ENCODE data around the gene DOCK6.

Gene DOCK6, protein sequence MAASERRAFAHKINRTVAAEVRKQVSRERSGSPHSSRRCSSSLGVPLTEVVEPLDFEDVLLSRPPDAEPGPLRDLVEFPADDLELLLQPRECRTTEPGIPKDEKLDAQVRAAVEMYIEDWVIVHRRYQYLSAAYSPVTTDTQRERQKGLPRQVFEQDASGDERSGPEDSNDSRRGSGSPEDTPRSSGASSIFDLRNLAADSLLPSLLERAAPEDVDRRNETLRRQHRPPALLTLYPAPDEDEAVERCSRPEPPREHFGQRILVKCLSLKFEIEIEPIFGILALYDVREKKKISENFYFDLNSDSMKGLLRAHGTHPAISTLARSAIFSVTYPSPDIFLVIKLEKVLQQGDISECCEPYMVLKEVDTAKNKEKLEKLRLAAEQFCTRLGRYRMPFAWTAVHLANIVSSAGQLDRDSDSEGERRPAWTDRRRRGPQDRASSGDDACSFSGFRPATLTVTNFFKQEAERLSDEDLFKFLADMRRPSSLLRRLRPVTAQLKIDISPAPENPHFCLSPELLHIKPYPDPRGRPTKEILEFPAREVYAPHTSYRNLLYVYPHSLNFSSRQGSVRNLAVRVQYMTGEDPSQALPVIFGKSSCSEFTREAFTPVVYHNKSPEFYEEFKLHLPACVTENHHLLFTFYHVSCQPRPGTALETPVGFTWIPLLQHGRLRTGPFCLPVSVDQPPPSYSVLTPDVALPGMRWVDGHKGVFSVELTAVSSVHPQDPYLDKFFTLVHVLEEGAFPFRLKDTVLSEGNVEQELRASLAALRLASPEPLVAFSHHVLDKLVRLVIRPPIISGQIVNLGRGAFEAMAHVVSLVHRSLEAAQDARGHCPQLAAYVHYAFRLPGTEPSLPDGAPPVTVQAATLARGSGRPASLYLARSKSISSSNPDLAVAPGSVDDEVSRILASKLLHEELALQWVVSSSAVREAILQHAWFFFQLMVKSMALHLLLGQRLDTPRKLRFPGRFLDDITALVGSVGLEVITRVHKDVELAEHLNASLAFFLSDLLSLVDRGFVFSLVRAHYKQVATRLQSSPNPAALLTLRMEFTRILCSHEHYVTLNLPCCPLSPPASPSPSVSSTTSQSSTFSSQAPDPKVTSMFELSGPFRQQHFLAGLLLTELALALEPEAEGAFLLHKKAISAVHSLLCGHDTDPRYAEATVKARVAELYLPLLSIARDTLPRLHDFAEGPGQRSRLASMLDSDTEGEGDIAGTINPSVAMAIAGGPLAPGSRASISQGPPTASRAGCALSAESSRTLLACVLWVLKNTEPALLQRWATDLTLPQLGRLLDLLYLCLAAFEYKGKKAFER (N-terminal part only)

DNA sequence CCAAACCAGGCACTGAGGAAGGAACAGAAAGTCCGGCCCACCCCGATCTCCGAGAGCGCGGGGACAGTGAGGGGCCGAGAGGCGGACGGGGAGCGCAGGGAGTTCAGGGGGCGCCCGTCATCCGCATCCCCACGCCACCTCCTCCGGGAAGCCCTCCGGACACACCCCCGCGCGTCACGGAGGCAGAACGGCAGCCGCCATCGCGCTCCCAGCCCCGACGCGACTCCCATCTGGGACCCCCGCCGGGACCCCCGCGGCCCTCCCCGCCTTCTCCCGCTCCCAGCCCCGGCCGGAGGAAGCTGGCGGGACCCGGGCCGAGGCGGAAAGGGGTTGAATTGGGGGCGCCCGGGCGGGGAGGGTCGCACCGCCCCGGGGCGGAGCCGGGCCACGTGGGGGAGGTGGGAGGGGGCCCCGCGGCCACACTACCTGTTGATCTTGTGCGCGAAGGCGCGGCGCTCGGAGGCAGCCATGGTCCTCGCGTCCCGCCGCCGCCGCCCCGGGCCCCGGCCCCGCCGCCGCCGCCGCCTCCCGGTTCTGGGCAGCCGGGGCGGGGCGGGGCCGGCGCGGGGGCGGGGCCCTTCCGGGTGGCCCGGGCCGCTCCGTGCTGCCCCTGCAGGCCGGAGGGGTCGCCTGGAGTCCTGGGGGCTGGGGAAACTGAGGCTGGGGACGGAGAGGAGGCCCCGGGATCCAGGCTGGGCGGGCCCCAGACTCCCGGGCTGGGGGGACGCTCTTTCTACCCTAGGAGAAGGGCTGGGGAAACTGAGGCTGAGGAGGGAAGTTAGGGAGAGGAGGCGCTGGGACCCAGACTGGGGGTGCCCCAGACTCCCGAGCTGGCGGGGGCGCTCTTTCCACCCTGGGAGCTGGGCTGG is at the start of gene DOCK6:
Gene DOCK6 (minus strand): TSS at position 554 of the 869 bp plus-strand sequence. CDS start 84 bp downstream, at position 470.
- no peak for DNase-seq (ENCODE audit: low read depth in 2 of 2)

GRCh38 chr19:11306337-11306736 is 44.0 kb upstream of the DOCK6 start:
- DNase-seq (ENCODE audit: low read depth in 2 of 2), result no peak

GRCh38 chr19:11304936-11305335 is 42.6 kb upstream of the DOCK6 start:
- no peak for DNase-seq (ENCODE audit: low read depth in 2 of 2)

GRCh38 chr19:11300811-11301120 is 38.4 kb upstream of the DOCK6 start:
- DNase-seq (ENCODE audit: low read depth in 2 of 2), result no peak

DNA sequence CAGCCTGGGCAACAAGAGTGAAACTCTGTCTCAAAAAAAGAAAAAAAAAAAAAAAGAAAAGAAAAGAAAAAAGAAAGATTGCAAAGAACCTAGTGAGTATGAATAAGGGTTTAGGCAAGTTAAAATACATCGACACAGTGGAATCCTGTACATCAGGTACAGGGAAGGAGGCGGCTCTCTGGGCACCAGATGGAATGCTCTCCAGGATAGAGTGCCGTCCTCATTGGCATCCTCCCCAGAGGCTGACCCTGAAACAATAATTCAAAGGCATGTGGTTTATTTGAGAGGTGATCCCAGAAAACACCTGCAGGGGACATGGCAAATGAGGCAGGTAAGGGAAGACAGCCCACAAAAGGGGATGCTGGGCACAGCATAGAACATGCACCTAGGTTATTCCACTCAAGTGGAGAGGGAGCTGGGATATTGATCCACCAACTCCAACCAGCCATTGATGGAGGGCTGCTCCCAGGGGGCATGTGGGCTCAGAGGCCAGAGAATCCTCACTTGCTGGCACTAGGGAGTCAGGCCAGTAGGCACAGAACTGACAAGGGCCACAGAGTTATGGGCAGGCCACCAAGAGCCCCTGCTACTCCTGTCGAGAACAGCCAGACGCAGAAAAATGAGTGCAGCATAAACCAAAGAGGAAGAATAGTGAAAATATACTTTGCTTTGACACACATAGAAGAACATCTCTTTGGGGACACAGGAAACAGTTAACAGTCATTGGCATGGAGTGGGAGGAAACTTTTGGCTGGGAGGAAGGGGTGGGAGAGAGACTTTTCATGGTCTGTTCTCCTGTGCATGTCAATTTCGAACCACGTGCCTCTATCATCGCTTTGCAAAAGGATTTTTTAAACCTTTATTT is 37.9 kb upstream of the DOCK6 start:
- DNase-seq (ENCODE audit: low read depth in 2 of 2), result no peak

DNA sequence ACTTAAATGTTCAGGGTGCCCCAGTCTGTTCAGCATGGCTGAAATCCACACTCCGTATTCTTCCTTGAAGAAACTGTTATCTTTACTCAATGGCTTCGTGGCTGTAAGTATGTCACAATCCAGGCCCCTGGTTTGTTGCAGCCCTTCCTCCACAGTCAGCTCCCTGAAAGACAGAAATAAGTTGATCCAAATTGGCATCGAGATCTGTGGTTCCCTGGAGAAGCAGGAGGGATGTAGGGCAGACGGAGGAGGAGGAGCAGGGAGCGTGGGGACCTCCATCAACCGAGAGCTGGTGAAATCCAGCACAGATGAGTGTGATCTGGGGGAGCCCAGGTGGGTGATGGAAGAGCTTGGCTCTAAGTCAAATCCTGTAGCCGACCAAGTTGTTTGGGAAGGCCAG is 33.9 kb upstream of the DOCK6 start:
- DNase-seq (ENCODE audit: low read depth in 2 of 2), result no peak

DNA sequence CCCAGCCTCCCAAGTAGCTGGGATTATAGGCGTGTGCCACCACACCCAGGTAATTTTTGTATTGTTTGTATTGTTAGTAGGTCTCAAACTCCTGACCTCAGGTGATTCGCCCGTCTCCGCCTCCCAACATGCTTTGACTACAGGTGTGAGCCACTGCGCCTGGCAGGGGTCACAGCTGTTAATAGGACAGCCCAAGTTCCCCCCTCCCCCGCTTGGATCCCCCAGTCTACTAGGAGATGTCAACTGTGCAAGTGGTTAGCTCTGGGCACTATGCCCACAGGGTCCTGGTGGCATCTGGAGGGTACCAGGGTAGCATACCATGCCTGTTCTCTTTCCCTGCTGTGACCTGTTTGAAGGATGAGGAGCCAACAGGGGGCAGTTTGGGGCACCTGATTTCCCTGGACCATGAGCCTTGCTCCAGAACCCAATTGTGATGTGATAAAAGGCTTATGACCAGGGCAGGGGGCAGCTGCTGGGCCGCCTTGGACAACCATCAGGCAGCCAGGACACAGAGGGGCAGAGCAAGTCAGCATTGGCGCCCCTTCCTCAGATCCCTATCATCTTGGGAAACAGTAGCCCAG is 33.4 kb upstream of the DOCK6 start, which contains the start of gene TSPAN16:
Gene TSPAN16 (plus strand): TSS at position 496 of the 581 bp plus-strand sequence. CDS start 138 bp downstream, outside the sequence.
- DNase-seq (ENCODE audit: low read depth in 2 of 2), result no peak

DNA sequence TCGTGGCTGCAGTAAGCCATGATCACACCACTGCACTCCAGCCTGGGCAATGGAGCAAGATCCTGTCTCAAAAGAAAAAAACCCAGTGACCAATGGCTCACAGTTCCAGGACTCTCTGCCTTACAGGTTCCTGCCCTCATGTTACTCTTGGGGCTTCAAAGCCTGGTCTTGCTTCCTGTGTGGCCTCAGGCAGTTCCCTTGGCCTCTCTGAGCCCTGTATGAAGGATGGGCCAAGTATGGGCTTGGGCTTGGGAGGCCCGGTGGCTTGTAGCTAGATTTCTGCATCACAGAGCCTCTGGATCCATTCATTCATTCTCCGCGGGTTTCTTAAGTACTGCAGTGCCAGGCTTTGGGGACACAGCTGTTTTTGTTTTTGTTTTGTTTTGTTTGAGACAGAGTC is 32.9 kb upstream of the DOCK6 start:
- DNase-seq (ENCODE audit: low read depth in 2 of 2), result no peak

DNA sequence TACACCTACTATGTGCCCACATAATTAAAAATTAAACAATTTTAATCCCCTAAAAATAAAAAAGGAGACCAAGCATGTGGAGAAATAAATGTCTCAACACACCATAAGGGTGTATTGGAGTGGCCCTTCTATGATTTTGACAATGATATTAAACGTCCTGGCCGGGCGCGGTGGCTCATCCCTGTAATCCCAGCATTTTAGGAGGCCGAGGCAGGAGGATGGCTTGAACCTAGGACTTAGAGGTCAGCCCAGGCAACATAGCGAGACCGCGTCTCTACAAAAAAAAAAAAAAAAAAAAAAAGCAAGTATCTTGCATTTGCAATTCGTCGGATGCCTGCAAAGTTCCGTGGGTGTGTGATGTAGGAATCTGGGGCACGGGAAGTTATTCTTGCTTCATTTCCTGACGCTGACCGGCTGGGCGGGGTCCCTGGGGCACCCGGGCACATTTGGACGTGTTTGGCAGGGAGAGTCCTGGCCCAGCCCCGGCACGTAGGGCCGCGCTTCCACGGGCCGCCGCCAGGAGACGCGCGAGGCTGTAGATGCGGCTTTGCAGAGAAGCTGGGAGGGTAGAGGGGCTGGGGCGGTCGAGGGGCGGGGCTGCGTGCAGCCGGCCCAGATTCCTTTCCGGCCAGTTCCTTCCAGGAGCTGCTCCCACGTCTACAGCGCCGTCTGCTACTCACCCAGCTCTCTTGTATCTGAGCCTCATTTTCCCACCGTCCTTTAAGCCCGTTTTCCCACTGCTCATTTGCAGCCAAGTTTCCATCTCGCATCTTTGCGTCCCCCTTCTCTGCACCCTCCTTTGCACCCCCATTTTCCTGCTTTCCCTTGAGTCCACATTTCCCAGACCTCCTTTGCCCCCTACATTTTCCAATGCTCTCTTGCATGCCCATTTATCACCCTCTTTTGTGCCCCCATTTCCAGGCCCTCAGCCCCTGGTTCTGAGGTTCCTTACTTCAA is 31.4 kb upstream of the DOCK6 start:
- DNase-seq (ENCODE audit: low read depth in 2 of 2), result peak; percentile 80 to 82

DNA sequence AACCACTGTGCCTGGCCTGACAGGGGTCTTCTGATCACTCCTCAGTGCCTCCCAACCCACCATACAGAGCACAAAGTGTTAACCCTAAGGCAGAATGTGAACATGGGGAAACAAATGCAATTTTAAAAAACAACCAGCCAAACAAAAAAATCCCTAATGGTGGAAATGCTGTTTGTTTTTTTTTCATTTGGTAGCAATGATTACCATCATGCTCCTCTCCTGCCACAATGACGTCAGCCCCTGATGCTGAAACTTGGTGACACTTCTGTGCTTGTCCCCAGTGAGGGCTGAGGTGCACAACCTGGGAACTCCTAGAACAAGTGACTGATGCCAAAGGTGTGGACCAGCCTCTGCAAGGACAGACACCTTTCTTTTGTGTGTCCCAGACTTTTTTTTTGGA is 29.7 kb upstream of the DOCK6 start:
- DNase-seq (ENCODE audit: low read depth in 2 of 2), result no peak

GRCh38 chr19:11291415-11291814 is 29.1 kb upstream of the DOCK6 start:
- no peak for DNase-seq (ENCODE audit: low read depth in 2 of 2)

DNA sequence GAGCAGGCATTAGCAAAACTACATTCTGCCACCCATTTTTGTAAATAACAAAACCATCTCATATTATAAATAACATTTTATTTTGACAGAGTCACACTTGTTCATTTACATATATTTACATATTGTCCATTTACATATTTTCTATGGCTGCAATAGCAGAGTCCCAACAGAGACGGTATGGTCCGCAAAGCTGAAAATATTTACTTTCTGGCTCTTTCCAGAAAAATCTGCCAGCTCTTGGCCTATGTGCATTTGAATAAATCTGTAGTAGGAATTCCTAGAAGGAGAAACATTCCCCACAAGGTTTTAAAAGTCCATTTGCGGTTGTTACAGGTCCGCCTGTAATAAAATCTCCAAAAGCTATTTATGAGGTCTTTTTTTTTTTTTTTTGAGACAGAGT is 27.9 kb upstream of the DOCK6 start:
- DNase-seq (ENCODE audit: low read depth in 2 of 2), result no peak

GRCh38 chr19:11288349-11288748 is 26.0 kb upstream of the DOCK6 start:
- DNase-seq (ENCODE audit: low read depth in 2 of 2), result no peak

- DNase-seq (ENCODE audit: low read depth in 2 of 2), result peak in 1 of 2 experiments; percentile 20
Observed at GRCh38 chr19:11286312-11286974, 24.1 kb upstream of the DOCK6 start.

GRCh38 chr19:11284515-11284914 is 22.2 kb upstream of the DOCK6 start:
- DNase-seq (ENCODE audit: low read depth in 2 of 2), result no peak

GRCh38 chr19:11281356-11282049 is 19.2 kb upstream of the DOCK6 start:
- DNase-seq (ENCODE audit: low read depth in 2 of 2), result no peak

DNA sequence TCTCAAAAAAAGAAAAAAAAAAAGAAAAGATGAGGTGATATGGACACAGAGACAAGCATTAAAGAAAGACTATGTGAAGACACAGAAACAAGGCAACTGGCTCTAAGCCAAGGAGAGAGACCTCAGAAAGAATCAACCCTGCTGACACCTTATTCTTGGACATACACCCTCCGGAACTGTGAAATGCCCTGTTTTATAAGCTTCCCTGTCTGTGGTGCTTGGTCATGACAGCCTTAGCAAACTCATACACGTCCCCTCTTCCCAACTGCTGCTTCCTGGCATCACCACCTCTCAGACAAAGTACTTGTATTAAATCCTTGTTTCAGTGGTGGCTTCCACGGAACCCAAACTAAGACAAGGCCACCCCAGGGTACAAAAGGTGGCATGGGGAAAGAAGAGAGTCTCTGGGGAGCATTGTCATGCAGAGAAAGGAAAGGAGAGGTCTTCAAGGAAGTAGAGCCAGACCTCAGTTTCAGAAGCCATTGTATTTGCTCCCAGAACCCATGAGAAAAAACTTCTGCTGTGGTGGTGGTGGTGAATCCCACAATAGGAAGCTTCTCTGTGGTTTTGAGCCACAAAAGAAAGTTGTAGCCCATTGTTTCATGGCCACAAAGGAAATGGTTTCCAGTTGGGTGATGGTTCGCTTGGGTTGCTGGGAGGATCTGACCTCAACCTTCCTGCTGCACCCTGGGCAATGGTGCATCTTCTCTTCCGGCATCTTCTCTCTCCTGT is 17.3 kb upstream of the DOCK6 start:
- no peak for DNase-seq (ENCODE audit: low read depth in 2 of 2)

Data from fibroblast of skin of left quadriceps (primary cell).